Neural progenitor cell (in vitro differentiated cells): Measurements from ENCODE around the gene E2F1. TPM values are rescaled to one million over a fixed set of nuclear protein-coding genes. Genes with fewer than 3 reads are reported as not detected.
"Not testable (repeated sequence)": the region's sequence is repeated elsewhere in the genome, so short reads cannot be mapped to it uniquely, and the experiment has no call there.

Experiments
- DNase-seq: peaks from one replicate; pipeline ENCODE4 v3.0.0-alpha.2; 2016; ENCODE audit warnings: low spot score
- H2AFZ ChIP-seq: fragments of 200-600 bp; sonication (generic); replicated peaks from 2 replicates; pipeline ENCODE4 v1.6.1; 2016; ENCODE audit warnings: antibody characterized with exemption
- H3F3A ChIP-seq: fragments of 200-600 bp; sonication (generic); 2 replicates; pipeline ENCODE4 v1.6.1; 2016; ENCODE audit warnings: antibody characterized with exemption, low read depth
- H3K27ac ChIP-seq: fragments of 200-600 bp; sonication (generic); 2 replicates; pipeline ENCODE4 v1.5.1; 2016; ENCODE audit warnings: mild to moderate bottlenecking
- H3K27me3 ChIP-seq: fragments of 200-600 bp; sonication (generic); 2 replicates; pipeline ENCODE4 v1.6.1; 2016; ENCODE audit warnings: mild to moderate bottlenecking, moderate library complexity
- H3K36me3 ChIP-seq: fragments of 200-600 bp; sonication (generic); 2 replicates; pipeline ENCODE4 v1.5.1; 2016
- H3K4me1 ChIP-seq: fragments of 200-600 bp; sonication (generic); 2 replicates; pipeline ENCODE4 v1.6.1; 2016; ENCODE audit warnings: mixed run types
- H3K4me2 ChIP-seq: fragments of 200-600 bp; sonication (generic); 2 replicates; pipeline ENCODE4 v1.6.1; 2016
- H3K4me3 ChIP-seq: fragments of 200-600 bp; sonication (generic); 2 replicates; pipeline ENCODE4 v1.5.1; 2016
- H3K79me2 ChIP-seq: fragments of 200-600 bp; sonication (generic); 2 replicates; pipeline ENCODE4 v1.6.1; 2016; ENCODE audit warnings: low read depth
- H3K9ac ChIP-seq: fragments of 200-600 bp; sonication (generic); 2 replicates; pipeline ENCODE4 v1.6.1; 2016
- H3K9me3 ChIP-seq: fragments of 200-600 bp; sonication (generic); 2 replicates; pipeline ENCODE4 v1.5.1; 2016; ENCODE audit warnings: low read depth
- H4K20me1 ChIP-seq: fragments of 200-600 bp; sonication (generic); 2 replicates; pipeline ENCODE4 v1.6.1; 2016; ENCODE audit warnings: low read depth
- H3K27ac Mint-ChIP-seq: 3 replicates; pipeline ENCODE4 v1.8.0; 2021; ENCODE audit warnings: mixed read lengths
- H3K27me3 Mint-ChIP-seq: 2 replicates; pipeline ENCODE4 v1.8.0; 2022; ENCODE audit warnings: low read depth, mild to moderate bottlenecking, inconsistent platforms, moderate library complexity, mixed read lengths; ENCODE audit not compliant: insufficient read depth
- H3K36me3 Mint-ChIP-seq: 3 replicates; pipeline ENCODE4 v1.8.0; 2021; ENCODE audit warnings: mixed read lengths
- H3K4me1 Mint-ChIP-seq: 3 replicates; pipeline ENCODE4 v1.8.0; 2021; ENCODE audit warnings: mixed read lengths
- H3K4me3 Mint-ChIP-seq: 3 replicates; pipeline ENCODE4 v1.8.0; 2021; ENCODE audit warnings: mild to moderate bottlenecking, moderate library complexity, mixed read lengths
- H3K9me3 Mint-ChIP-seq: 3 replicates; pipeline ENCODE4 v1.8.0; 2020; ENCODE audit warnings: mixed read lengths
- CTCF ChIP-seq: fragments of 200-600 bp; sonication (generic); IDR thresholded peaks from 2 replicates; pipeline ENCODE4 v1.5.1; 2017; ENCODE audit warnings: antibody characterized with exemption, mild to moderate bottlenecking
- EZH2 ChIP-seq: fragments of 200-600 bp; sonication (generic); IDR thresholded peaks from 2 replicates; pipeline ENCODE4 v1.6.1; 2017; ENCODE audit warnings: antibody characterized with exemption, mild to moderate bottlenecking, moderate library complexity
- EZH2phosphoT487 ChIP-seq: fragments of 200-600 bp; sonication (generic); IDR thresholded peaks from 2 replicates; pipeline ENCODE4 v1.6.1; 2017; ENCODE audit warnings: antibody characterized with exemption
- total RNA-seq: library from RNA; depleted of rRNA; stranded (reverse); fragments of >200 nt; gene quantifications from 2 replicates; pipeline ENCODE4 v1.2.3, GENCODE V29; 2015; ENCODE audit warnings: low replicate concordance

Gene E2F1
- total RNA-seq, 1 donor from 2014 or later: 9.7 TPM

GRCh38 chr20:33635341-33635740 is 50.8 kb downstream of the E2F1 start:
- Histone ChIP-seq H2AFZ (no peak overlapping the region), H3K27ac (no peak overlapping the region), H4K20me1 (no peaks in the 10 kb centered on the region), H3K27me3 (no peaks in the 10 kb centered on the region), H3K79me2 (no peaks in the 10 kb centered on the region), H3K36me3 (no peaks in the 10 kb centered on the region), H3K4me2 (no peak overlapping the region), H3K9ac (no peak overlapping the region), H3K9me3 (no peaks in the 10 kb centered on the region), H3K4me1 (no peaks in the 10 kb centered on the region), H3K4me3 (no peak overlapping the region), H3F3A (no peaks in the 10 kb centered on the region)
- H3K9me3 Mint-ChIP-seq: no peaks in the 10 kb centered on the region
- TF ChIP-seq CTCF: no peak
- no peak for TF ChIP-seq EZH2
- TF ChIP-seq EZH2phosphoT487: no peak
- H3K27me3 Mint-ChIP-seq: peaks cover 2% of the 10 kb centered on the region
- no peak for DNase-seq
- no peak overlapping the region for H3K4me3 Mint-ChIP-seq
- no peaks in the 10 kb centered on the region for H3K4me1 Mint-ChIP-seq
- no peak overlapping the region for H3K27ac Mint-ChIP-seq
- H3K36me3 Mint-ChIP-seq: peaks cover 26% of the 10 kb centered on the region

GRCh38 chr20:33631910-33632309 is 54.3 kb downstream of the E2F1 start:
- not testable (repeated sequence) for H3K4me2 ChIP-seq, H3K4me3 ChIP-seq, H3K9me3 Mint-ChIP-seq, H3K4me3 Mint-ChIP-seq, H4K20me1 ChIP-seq, H3K27ac Mint-ChIP-seq, H3K9me3 ChIP-seq, H3K4me1 Mint-ChIP-seq, H3F3A ChIP-seq, H3K27ac ChIP-seq, H3K27me3 ChIP-seq, H3K4me1 ChIP-seq, H2AFZ ChIP-seq, H3K27me3 Mint-ChIP-seq, DNase-seq, H3K36me3 ChIP-seq, H3K9ac ChIP-seq, H3K79me2 ChIP-seq
- H3K36me3 Mint-ChIP-seq: peaks cover 24% of the 10 kb centered on the region

- Histone ChIP-seq H3K27me3 (no peaks in the 10 kb centered on the region), H3K9me3 (no peaks in the 10 kb centered on the region), H2AFZ (no peak overlapping the region), H3K4me2 (no peak overlapping the region), H3K36me3 (no peaks in the 10 kb centered on the region), H3K9ac (no peak overlapping the region), H3K79me2 (no peaks in the 10 kb centered on the region), H3K4me3 (no peak overlapping the region), H3F3A (no peaks in the 10 kb centered on the region), H3K4me1 (no peaks in the 10 kb centered on the region), H3K27ac (no peak overlapping the region), H4K20me1 (no peaks in the 10 kb centered on the region)
- no peak for DNase-seq
- Mint-ChIP-seq H3K9me3 (no peaks in the 10 kb centered on the region), H3K27ac (no peak overlapping the region), H3K4me3 (no peak overlapping the region), H3K27me3 (peaks cover 4% of the 10 kb centered on the region), H3K4me1 (no peaks in the 10 kb centered on the region), H3K36me3 (peaks cover 22% of the 10 kb centered on the region)
- TF ChIP-seq EZH2phosphoT487 (no peak), CTCF (no peak), EZH2 (no peak)
Measured at GRCh38 chr20:33630507-33630906, 55.7 kb downstream of the E2F1 start.

GRCh38 chr20:33629979-33630378 is 56.2 kb downstream of the E2F1 start:
- no peaks in the 10 kb centered on the region for H3K9me3 ChIP-seq
- H3K4me1 ChIP-seq: no peaks in the 10 kb centered on the region
- no peak for TF ChIP-seq EZH2
- no peak for TF ChIP-seq EZH2phosphoT487
- TF ChIP-seq CTCF: no peak
- no peaks in the 10 kb centered on the region for H3K79me2 ChIP-seq
- H3F3A ChIP-seq: no peaks in the 10 kb centered on the region
- Mint-ChIP-seq H3K27me3 (peaks cover 4% of the 10 kb centered on the region), H3K9me3 (no peaks in the 10 kb centered on the region), H3K4me3 (no peak overlapping the region), H3K36me3 (peaks cover 25% of the 10 kb centered on the region), H3K27ac (no peak overlapping the region), H3K4me1 (no peaks in the 10 kb centered on the region)
- H3K4me2 ChIP-seq: no peak overlapping the region
- no peaks in the 10 kb centered on the region for H3K27me3 ChIP-seq
- H4K20me1 ChIP-seq: no peaks in the 10 kb centered on the region
- no peak for DNase-seq
- H2AFZ ChIP-seq: no peak overlapping the region
- H3K27ac ChIP-seq: no peak overlapping the region
- no peaks in the 10 kb centered on the region for H3K36me3 ChIP-seq
- H3K9ac ChIP-seq: no peak overlapping the region
- no peak overlapping the region for H3K4me3 ChIP-seq
